Breast epithelium (tissue), 3 donors: ENCODE data around the gene GNB1.

ENCODE experiments used
- CTCF ChIP-seq, 3 donors: fragments of 450-650 bp; IDR thresholded peaks; one replicate each; pipeline ENCODE4 v1.5.1; 2016 to 2017; ENCODE audit warnings: antibody characterized with exemption in 3 of 3, mild to moderate bottlenecking in 3 of 3, moderate library complexity in 3 of 3
- POLR2A ChIP-seq: fragments of 450-650 bp; IDR thresholded peaks from one replicate; pipeline ENCODE4 v1.6.1; 2016; ENCODE audit warnings: antibody characterized with exemption, mild to moderate bottlenecking, moderate library complexity

- TF ChIP-seq CTCF (IDR thresholded peaks at IDR 0.05): no peak
- TF ChIP-seq POLR2A: no peak
Observed at GRCh38 chr1:1910651-1911331, 19.9 kb upstream of the GNB1 start.
